Lower leg skin (tissue), 4 donors: ENCODE results near the gene USP17L28. TPM values are rescaled to one million over a fixed set of nuclear protein-coding genes. Genes with fewer than 3 reads are reported as not detected.
"Not testable (repeated sequence)": the region's sequence is repeated elsewhere in the genome, so short reads cannot be mapped to it uniquely, and the experiment has no call there.

Experiments used
- DNase-seq, 2 donors: peaks; one replicate each; pipeline ENCODE4 v3.0.0-alpha.2; 2019; ENCODE audit warnings: low spot score in 2 of 2
- H3K4me3 ChIP-seq: fragments of 200-600 bp; sonication (generic); 2 replicates; pipeline ENCODE4 v1.5.1; 2017; ENCODE audit warnings: mild to moderate bottlenecking, low read depth; ENCODE audit not compliant: poor library complexity, severe bottlenecking
- POLR2A ChIP-seq, 2 donors: fragments of 450-650 bp; IDR thresholded peaks; one replicate each; pipeline ENCODE4 v1.6.1; 2016 to 2017; ENCODE audit warnings: antibody characterized with exemption in 2 of 2, mild to moderate bottlenecking in 1 of 2, moderate library complexity in 1 of 2
- WGBS, 2 donors: methylation state at CpG; one replicate each; pipeline ENCODE4 v1.1.5; 2018; 5-methylcytosine and 5-hydroxymethylcytosine counted together
- intact Hi-C: fragments of 100-400 bp; cut with DNase I; formaldehyde crosslinking; loops from one replicate; pipeline ENCODE4 v1.15.0; 2023; ENCODE audit warnings: low total_unique reads
- total RNA-seq, 4 donors: library from RNA; depleted of rRNA; stranded (reverse); fragments of >200 nt; gene quantifications; one replicate each; pipeline ENCODE4 v1.1.0, GENCODE V29; 2016
- TF ChIP-seq, protein P1 (sequence below), 3 donors: fragments of 450-650 bp; IDR thresholded peaks; one replicate each; pipeline ENCODE4 v1.5.1; 2016; ENCODE audit warnings: antibody characterized with exemption in 3 of 3, mild to moderate bottlenecking in 3 of 3, moderate library complexity in 2 of 3

USP17L28 gene
- total RNA-seq, 4 donors from 2014 or later: not detected

DNA sequence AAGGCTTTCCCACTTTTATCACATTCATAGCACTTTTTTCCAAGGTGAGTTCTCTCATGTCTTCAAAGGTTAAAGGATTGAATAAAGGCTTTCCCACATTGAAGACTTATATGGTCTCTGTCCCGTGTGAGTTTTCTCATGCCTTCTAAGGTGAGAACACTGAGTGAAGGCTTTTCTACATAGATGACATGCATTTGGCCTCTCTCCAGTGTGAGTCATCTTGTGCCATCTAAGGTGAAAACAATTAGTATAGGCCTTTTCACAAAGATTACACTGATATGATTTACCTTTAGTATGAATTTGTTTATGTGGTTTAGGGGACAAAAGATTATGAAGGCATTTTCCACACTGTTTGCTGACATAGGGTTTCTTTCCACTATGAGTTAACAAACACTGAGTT is 35.4 kb downstream of the USP17L28 start:
- intact Hi-C loops: no loop called here

DNA sequence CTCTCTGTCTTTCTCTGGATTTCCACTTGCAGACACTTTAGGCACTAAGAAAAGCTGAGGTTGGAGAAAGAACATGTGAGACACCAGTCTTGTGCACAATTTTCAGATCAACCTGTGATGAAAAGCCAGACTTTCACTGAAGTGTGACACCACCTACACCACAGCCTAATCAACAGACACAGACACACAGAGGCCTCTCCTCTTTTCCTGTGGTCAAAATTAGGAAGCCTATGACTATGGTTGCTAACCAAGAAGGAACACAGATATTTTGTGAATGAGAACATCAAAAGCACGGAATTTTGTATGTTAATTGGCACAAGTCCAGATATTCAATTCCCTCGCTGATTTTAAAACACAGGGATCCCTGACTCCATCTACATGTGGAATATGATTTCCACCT is 40.3 kb downstream of the USP17L28 start:
- intact Hi-C loops, DNase-seq, H3K4me3 ChIP-seq: not testable (repeated sequence)
- 34 to 38% methylated on average over 2 of the region's 2 CpGs for whole genome bisulfite sequencing, 2 donors

More for the DNA sequence above, 35.4 kb downstream of the USP17L28 start:
- 45 to 49% methylated on average over 1 of the region's 1 CpG for whole genome bisulfite sequencing, 2 donors
- no peak overlapping the region for H3K4me3 ChIP-seq
- TF ChIP-seq, protein P1, sequence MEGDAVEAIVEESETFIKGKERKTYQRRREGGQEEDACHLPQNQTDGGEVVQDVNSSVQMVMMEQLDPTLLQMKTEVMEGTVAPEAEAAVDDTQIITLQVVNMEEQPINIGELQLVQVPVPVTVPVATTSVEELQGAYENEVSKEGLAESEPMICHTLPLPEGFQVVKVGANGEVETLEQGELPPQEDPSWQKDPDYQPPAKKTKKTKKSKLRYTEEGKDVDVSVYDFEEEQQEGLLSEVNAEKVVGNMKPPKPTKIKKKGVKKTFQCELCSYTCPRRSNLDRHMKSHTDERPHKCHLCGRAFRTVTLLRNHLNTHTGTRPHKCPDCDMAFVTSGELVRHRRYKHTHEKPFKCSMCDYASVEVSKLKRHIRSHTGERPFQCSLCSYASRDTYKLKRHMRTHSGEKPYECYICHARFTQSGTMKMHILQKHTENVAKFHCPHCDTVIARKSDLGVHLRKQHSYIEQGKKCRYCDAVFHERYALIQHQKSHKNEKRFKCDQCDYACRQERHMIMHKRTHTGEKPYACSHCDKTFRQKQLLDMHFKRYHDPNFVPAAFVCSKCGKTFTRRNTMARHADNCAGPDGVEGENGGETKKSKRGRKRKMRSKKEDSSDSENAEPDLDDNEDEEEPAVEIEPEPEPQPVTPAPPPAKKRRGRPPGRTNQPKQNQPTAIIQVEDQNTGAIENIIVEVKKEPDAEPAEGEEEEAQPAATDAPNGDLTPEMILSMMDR (IDR thresholded peaks at IDR 0.05): no peak
- TF ChIP-seq POLR2A (IDR thresholded peaks at IDR 0.05): no peak
- no peak for DNase-seq

Other genes starting within 250 kb of the USP17L28 start
- not detected for gene FAM90A26, start 178.5 kb upstream of the USP17L28 start, total RNA-seq
- gene USP17L10, start 138.2 kb upstream of the USP17L28 start, total RNA-seq: not detected
- not detected for gene USP17L11, start 133.5 kb upstream of the USP17L28 start, total RNA-seq
- not detected for gene USP17L12, start 128.7 kb upstream of the USP17L28 start, total RNA-seq
- gene USP17L13, start 124.0 kb upstream of the USP17L28 start, total RNA-seq: not detected
- not detected for gene USP17L15, start 114.5 kb upstream of the USP17L28 start, total RNA-seq
- gene USP17L17, start 105.0 kb upstream of the USP17L28 start, total RNA-seq: not detected
- not detected for gene USP17L18, start 100.3 kb upstream of the USP17L28 start, total RNA-seq
- not detected for gene USP17L19, start 95.5 kb upstream of the USP17L28 start, total RNA-seq
- not detected for gene USP17L20, start 90.8 kb upstream of the USP17L28 start, total RNA-seq
- gene USP17L21, start 86.0 kb upstream of the USP17L28 start, total RNA-seq: not detected
- gene USP17L22, start 81.3 kb upstream of the USP17L28 start, total RNA-seq: not detected
- gene USP17L24, start 23.7 kb upstream of the USP17L28 start, total RNA-seq: not detected
- not detected for gene USP17L25, start 19.0 kb upstream of the USP17L28 start, total RNA-seq
- gene USP17L26, start 14.2 kb upstream of the USP17L28 start, total RNA-seq: not detected
- not detected for gene USP17L5, start 9.5 kb upstream of the USP17L28 start, total RNA-seq
- not detected for gene USP17L27, start 4.7 kb upstream of the USP17L28 start, total RNA-seq
- gene USP17L29, start 4.7 kb downstream of the USP17L28 start, total RNA-seq: not detected
- gene USP17L30, start 14.2 kb downstream of the USP17L28 start, total RNA-seq: not detected
- not detected for gene DEFB131A, start 95.5 kb downstream of the USP17L28 start, total RNA-seq